Prostate gland (tissue), 2 donors: ENCODE results near the gene PAMR1. TPM values are rescaled to one million over a fixed set of nuclear protein-coding genes. Genes with fewer than 3 reads are reported as not detected.
A peak's percentile ranks its signal among the peaks of the same experiment; 100 is the strongest.

Source experiments
- DNase-seq: peaks from one replicate; pipeline ENCODE4 v3.0.0-alpha.2; 2019; ENCODE audit warnings: low spot score
- H3K27ac ChIP-seq, 2 donors: fragments of 200-600 bp; sonication (generic); 2 replicates each; pipeline ENCODE4 v1.5.1; 2017 to 2019
- H3K27me3 ChIP-seq: fragments of 200-600 bp; sonication (generic); replicated peaks from 2 replicates; pipeline ENCODE4 v1.5.1; 2019; ENCODE audit not compliant: insufficient read depth
- H3K36me3 ChIP-seq, 2 donors: fragments of 200-600 bp; sonication (generic); 1 replicate in 1 of 2; 2 replicates in 1 of 2; pipeline versions ENCODE4 v1.5.1 to v1.8.1; 2017 to 2019
- H3K4me1 ChIP-seq: fragments of 200-600 bp; sonication (generic); replicated peaks from 2 replicates; pipeline ENCODE4 v1.5.1; 2019
- H3K4me3 ChIP-seq, 2 donors: fragments of 200-600 bp; sonication (generic); 2 replicates each; pipeline ENCODE4 v1.5.1; 2017 to 2019
- H3K9me3 ChIP-seq: fragments of 200-600 bp; sonication (generic); 2 replicates; pipeline ENCODE4 v1.5.1; 2017
- CTCF ChIP-seq, 4 experiments: fragments of 200-600 bp in 2 of 4; fragments of 450-650 bp in 2 of 4; sonication (generic) in 2 of 4; IDR thresholded peaks; 1 replicate in 3 of 4; 2 replicates in 1 of 4; pipeline ENCODE4 v1.5.1; 2016 to 2019; ENCODE audit warnings: antibody characterized with exemption in 4 of 4, mild to moderate bottlenecking in 2 of 4, moderate library complexity in 2 of 4
- POLR2A ChIP-seq: fragments of 450-650 bp; IDR thresholded peaks from one replicate; pipeline ENCODE4 v1.6.1; 2016; ENCODE audit warnings: antibody characterized with exemption, mild to moderate bottlenecking
- POLR2AphosphoS5 ChIP-seq: sonication (generic); formaldehyde crosslinking; IDR thresholded peaks from one replicate; pipeline ENCODE4 v1.6.1; 2017; ENCODE audit warnings: antibody characterized with exemption
- WGBS: methylation state at CpG from one replicate; pipeline ENCODE4 v1.1.5; 2018; 5-methylcytosine and 5-hydroxymethylcytosine counted together
- intact Hi-C: fragments of 100-400 bp; cut with DNase I; formaldehyde crosslinking; loops from one replicate; pipeline ENCODE4 v1.14.2; 2022
- total RNA-seq, 2 donors: library from RNA; depleted of rRNA; stranded (reverse); fragments of >200 nt; gene quantifications; one replicate each; pipeline ENCODE4 v1.1.0, GENCODE V29; 2016

Gene PAMR1
- total RNA-seq, 2 donors from 2014 or later, result 2.5 to 6.5 TPM

GRCh38 chr11:35424157-35424940 is 101.1 kb downstream of the PAMR1 start:
- intact Hi-C loops, result no loop called here
- H3K36me3 ChIP-seq, result no peaks in the 10 kb centered on the region
- TF ChIP-seq POLR2A (no peak), CTCF (IDR thresholded peaks at IDR 0.05) (no peak), POLR2AphosphoS5 (no peak)
- no peak overlapping the region for H3K27ac ChIP-seq
- no peak overlapping the region for H3K4me3 ChIP-seq
- H3K27me3 ChIP-seq, result no peaks in the 10 kb centered on the region
- H3K4me1 ChIP-seq, result peaks cover 9% of the 10 kb centered on the region
- DNase-seq, result no peak
- H3K9me3 ChIP-seq, result no peaks in the 10 kb centered on the region
- WGBS, result 76% methylated on average over 4 of the region's 4 CpGs

GRCh38 chr11:35420371-35420770 is 105.0 kb downstream of the PAMR1 start:
- H3K4me3 ChIP-seq, result peak overlapping the region in 1 of 2 donors; percentile 37
- intact Hi-C loops, result no loop called here

DNA sequence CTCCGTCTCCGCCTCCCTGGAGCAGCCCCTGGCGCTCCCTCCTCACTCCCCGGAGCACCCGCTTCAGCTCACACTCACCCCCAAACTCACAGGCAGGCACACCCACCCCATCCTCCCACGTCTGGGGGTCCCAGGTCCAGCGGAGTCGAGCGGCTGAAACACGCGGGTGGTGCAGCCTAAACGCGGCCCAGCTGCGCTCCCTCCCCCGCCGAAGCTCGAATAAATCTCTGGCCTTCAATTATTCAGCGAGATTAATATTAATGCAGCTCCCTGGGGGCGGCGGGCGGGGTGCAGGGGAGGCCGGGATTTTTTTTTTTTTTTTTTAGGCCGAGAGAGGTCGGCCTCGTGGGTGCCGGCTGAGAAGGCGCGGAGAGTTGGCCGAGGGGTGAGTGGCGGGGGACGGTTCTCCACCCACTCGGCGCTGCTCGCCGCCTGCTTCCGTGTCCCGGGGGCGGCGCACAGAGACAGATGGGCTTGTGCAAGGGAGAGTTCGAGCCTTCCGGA is 105.5 kb downstream of the PAMR1 start:
- DNase-seq, result no peak
- intact Hi-C loops, result no loop called here

More at GRCh38 chr11:35420371-35420770, 105.0 kb downstream of the PAMR1 start:
- Histone ChIP-seq H3K36me3 (no peaks in the 10 kb centered on the region), H3K4me1 (peaks cover 3% of the 10 kb centered on the region), H3K27me3 (no peaks in the 10 kb centered on the region), H3K27ac (no peak overlapping the region), H3K9me3 (no peaks in the 10 kb centered on the region)
- no peak for DNase-seq
- TF ChIP-seq CTCF (IDR thresholded peaks at IDR 0.05), result no peak
- no peak for TF ChIP-seq POLR2A
- TF ChIP-seq POLR2AphosphoS5, result no peak
- 39% methylated on average over 16 of the region's 17 CpGs for WGBS

GRCh38 chr11:35419184-35419829 is 106.1 kb downstream of the PAMR1 start, which contains the start of gene SLC1A2:
SLC1A2 (minus strand) TSS chr11:35419558; CDS start chr11:35418966, 592 bp downstream.
- Histone ChIP-seq H3K27me3 (no peaks in the 10 kb centered on the region), H3K9me3 (no peaks in the 10 kb centered on the region), H3K4me1 (peaks cover 3% of the 10 kb centered on the region), H3K36me3 (no peaks in the 10 kb centered on the region), H3K27ac (no peak within 1 kb of the TSS), H3K4me3 (peak within 1 kb of the TSS; percentile 26 to 37)
- WGBS, result 2% methylated on average over 37 of the region's 71 CpGs
- TF ChIP-seq POLR2A, result no peak
- no peak for TF ChIP-seq POLR2AphosphoS5
- TF ChIP-seq CTCF (IDR thresholded peaks at IDR 0.05), result no peak
- no peak for DNase-seq
- intact Hi-C loops, result no loop called here

More for the DNA sequence above, 105.5 kb downstream of the PAMR1 start:
- Histone ChIP-seq H3K4me3 (peak overlapping the region; percentile 26 to 37), H3K27me3 (no peaks in the 10 kb centered on the region), H3K9me3 (no peaks in the 10 kb centered on the region), H3K4me1 (peaks cover 3% of the 10 kb centered on the region), H3K36me3 (no peaks in the 10 kb centered on the region), H3K27ac (no peak overlapping the region)
- 17% methylated on average over 41 of the region's 41 CpGs for WGBS
- no peak for TF ChIP-seq POLR2A
- no peak for TF ChIP-seq CTCF (IDR thresholded peaks at IDR 0.05)
- TF ChIP-seq POLR2AphosphoS5, result no peak
